GM21526 (cell line): ENCODE data around the gene HOXB4.

Experiments used
- ATAC-seq: cut with Tn5 transposase; IDR thresholded peaks from one replicate; pipeline ENCODE4 v1.9.1; 2021; ENCODE audit warnings: moderate library complexity; ENCODE audit not compliant: unreplicated experiment, low FRiP score

Gene HOXB4

DNA sequence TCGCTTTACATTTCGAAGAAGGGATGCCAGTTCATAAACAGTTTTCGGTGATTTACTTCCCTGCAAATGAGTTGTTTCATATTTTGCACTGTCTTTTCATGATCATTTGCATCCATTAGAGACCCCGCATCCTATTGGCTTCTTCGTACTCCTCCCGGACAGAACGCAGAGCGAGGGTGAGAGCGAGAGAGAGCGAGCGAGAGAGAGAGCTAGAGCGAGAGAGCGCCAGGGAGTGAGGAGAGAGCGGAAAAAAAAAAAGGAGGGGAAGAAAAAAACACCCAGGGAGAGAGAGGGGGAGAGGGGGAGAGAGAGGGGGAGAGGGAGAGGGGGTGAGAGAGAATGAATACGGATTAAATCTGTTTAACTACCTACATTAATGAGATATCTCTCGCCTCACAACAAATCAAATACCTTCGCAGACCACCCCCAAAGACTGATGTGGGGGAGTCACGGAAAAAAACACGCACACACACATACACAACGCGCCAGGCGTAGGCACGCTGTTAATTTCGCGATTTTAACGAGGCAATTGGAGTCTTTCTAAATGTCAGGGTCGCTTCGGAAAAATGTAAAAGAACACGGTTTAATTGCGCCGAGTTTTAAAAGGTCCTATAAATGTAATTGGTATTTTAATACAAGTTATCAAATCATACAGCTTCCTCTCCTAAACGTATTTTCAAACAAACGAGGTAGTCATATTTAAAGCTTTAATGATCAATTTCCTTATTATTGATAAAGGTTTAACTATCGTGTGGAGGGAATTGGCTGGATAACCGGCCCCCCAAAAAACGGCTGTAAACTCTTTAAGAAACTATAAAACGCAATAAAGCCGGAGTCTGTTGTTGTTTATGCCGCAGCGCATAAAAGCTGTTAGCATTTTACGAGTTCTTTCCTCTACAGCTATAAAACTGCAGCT, 37.2 kb upstream of the HOXB4 start, which contains the start of gene HOXB8:
Gene HOXB8 (minus strand): TSS at position 246 of the 916 bp plus-strand sequence. CDS start 588 bp downstream, outside the sequence.
- ATAC-seq: no peak

DNA sequence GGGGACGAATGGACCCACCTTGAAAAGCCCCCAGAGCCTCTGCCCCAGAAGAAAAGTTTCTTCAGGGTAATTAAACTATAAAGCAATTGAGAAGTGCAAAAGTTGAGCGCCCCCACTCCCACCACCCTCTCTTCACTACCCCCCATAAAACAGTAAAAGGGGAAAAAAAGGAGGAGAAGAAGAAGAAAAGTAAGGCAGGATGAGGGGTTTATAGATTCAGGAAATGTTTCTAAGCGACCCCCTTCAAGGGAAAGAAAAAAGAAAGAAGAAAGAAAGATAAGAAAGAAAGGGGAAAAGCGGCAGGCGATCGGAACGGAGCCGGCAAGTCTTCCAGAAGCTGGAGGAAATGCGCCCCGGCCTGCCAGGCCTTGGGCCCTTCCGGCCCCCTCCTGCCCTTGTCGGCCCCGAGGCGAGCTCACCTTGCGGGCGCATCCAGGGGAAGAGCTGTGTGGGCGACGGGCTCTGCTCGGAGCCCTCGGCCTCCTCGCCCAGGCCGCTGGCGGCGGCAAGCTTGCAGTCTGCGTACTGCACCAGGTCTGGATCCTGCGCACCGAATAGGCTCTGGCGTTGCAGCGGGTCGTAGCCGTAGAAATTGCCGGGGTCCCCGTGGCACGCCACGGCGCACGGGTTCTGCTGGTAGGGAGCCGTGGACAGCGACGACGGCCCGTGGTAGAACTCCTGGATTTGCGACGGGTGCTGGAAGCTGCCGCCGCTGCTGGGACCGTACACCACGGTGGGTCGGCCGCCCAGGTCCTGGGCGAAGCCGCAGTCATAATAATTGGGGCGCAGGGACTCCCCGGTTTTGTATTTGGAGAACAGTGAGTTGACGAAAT, 35.9 kb upstream of the HOXB4 start:
- no peak for ATAC-seq

DNA sequence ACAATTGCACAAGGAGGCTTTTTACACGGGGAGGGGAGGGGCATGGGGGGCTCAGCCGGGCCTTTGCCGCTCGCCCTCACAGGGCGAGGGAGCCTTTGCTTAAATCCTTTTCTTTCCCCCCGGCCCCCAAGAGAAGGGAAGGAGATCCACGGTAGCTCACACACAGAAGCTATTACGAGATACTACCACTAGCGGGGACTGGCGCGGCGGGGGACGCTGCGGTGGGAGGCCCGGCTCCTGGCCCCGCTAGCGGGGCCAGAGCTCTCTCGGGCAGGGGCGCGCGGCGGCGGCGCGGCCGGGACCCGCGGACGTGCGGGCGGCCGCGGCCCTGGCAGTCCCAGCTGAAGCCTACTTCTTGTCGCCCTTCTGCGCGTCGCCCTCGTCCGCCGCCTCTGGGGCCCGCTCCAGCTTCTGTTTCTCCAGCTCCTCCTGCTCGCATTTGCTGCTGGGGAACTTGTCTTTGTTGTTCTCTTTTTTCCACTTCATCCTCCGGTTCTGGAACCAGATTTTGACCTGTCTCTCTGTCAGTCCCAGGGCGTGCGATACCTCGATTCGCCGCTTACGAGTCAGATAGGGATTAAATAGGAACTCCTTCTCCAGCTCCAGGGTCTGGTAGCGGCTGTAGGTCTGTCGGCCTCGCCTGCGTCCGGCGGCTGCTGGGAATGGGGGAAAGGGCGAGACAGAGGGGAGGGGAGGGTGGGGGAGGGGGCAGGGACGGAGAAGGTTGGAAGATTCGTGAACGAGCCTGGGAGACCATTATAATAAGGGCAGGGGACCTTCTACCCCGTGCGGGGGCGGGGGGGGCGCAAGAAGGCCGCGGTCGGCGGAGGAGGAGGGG, 34.9 kb upstream of the HOXB4 start:
- no peak for ATAC-seq

DNA sequence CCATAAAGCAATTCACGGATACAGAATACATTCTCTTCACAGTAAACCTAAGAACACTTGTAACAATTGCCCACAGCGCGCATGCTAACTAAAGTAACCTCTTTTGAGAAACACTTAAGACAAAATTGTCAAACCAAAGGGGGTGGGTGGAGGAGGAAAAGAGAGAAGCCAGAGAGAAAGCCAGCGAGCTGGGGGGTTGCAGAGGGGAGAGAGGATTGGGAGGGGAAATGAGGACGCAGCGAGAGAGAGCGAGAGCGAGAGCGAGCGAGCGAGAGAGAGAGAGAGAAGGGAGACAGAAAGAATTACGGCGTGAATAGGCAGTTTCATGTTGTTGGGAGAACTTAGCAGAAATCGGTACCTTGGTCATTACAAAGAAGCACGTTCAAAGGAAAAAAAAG, 34.3 kb upstream of the HOXB4 start:
- ATAC-seq: no peak

DNA sequence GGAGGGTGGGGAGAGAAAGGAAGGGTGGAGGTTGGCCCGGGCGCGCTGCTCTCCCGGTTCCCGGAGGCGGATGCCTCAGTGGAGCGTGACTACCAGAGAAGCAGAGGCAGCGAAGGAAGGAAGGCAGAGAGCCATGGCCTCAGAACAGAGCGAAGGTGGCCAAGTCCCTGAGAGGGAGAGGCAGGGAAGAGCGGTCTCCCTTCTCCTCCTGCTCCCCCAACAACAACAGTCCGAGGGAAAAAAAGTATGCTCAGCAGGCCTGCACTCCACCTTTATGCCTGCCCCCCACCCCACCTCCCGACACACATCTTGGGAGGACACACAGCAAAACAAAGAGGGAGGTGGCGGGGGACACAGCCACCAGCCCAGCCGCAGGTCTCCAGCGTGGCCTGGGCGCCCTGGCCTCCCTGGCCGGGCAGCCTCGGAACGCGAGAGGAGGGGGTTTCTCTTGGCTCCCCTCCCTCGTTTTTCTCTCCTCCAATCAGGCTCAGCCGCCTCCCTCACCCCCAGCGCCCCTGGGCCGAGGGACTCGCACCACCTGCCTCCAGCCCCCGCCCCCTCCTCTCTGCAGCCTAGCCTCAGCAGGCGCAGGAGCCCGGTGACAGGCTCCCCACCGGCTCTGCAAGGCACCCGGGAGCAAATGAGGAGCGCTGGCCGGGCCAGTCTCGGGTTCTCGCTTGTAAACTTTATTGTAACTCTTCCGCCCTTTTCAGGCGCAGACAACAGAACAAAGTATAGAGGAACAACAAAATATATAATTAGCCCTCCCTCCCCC, 33.7 kb upstream of the HOXB4 start:
- ATAC-seq: no peak

DNA sequence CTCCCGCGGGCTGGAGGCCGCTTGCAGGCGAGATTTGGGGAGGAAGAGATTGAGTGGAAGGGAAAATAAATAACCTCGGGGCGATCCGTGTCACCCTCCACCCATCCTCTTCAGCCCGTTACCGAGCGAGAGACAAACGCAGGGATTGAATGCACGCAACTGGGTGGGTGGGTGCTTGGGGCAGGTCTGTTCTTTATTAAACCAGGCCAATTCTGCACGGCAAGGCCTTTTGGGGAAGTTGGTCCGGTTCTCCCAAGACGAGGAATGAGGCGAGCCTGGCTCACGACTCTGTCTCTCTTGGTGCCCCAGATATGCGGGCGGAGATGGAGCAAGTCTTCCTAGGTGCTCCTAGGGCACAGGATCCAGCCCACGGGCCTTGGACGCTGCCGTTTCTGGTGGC, 33.1 kb upstream of the HOXB4 start:
- no peak for ATAC-seq

DNA sequence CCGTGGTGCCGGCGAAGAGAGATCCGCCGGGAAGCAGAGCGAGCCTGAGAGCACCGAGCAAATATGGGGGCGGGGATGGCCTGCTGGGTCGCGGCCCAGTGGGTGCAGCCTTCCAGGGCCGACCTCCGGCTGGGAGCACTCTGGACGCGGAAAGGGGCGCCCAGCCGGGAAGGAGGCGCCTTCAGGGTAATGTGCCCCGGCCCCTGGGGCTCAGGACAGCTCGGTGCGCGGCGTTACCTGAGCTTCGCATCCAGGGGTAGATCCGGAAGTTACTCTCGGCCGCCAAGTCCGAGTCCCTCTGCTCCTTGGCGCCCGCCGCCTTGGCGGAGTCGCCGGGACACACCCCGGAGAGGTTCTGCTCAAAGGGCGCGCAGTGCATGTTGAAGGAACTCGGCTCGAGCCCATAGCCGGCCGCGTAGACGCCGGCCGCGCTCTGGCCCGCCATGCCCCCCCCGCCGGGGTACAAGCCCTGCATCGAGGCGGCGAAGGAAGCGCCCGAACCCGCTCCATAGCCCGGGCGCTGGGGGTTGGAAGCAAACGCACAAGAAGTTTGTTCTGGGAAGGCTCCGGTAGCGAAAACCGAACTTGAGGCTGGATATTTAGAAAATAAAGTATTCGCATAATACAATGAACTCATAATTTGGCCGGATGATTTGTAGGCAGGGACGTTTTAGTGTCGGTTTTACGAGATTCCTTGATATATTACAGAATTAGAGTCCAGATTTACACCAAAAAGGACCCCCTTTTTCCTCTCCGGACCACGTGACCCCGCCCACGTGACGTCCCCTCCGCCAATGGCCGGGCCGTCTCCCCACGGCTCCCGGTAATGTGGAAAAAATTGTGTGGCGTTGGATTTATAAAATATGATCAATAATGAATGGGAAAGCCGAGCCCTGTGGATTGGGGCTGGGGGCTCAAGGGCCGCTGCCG, 32.4 kb upstream of the HOXB4 start, which contains the start of gene HOXB7:
Gene HOXB7 (minus strand): TSS at position 736 of the 930 bp plus-strand sequence. CDS start 99 bp downstream, at position 637.
- no peak for ATAC-seq

DNA sequence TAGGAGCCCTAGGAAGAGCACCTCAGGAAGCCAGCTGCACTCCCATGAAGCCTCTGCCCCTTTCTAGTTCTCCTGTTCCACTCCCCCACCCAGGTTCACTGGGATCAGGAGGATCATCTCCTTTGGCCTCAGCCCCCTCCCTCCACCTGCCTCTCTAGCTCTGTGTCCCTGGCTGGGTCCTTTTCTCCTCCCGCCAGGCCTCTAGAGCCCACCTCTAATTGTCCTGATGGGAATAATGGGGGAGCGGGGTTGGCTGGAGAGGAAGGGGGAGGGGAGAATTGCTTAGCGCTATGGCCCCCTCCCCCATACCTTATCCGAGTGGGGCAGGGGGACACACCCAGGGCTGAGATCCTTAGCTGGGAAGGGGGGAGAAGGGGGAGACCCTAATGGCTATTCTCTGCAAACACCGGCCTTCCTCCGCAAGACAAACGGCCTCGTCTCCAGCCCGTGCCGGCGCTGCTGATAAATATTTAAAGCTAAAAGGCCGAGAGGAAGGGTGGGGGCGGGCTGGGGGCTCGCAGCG, 31.7 kb upstream of the HOXB4 start:
- ATAC-seq: no peak

DNA sequence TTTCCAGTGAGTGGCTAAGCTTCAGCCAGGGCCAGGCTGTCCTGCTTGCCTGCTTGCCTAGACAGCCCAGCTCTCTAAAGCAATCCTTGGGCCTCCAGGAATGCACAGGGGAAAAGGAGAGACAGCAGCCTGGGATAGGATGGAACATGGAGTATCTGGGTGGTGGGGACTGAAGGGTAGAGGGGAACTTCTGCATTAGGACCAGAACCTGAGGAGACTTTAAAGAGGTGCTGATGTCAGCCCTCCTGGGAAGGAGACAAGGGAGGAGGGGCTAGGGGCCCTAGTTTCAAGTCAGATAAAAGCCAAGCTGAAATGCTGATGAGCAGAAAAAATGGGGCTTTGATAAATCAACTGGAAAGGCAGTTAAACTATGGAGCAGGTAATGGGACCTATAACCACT, 30.9 kb upstream of the HOXB4 start:
- ATAC-seq: no peak

DNA sequence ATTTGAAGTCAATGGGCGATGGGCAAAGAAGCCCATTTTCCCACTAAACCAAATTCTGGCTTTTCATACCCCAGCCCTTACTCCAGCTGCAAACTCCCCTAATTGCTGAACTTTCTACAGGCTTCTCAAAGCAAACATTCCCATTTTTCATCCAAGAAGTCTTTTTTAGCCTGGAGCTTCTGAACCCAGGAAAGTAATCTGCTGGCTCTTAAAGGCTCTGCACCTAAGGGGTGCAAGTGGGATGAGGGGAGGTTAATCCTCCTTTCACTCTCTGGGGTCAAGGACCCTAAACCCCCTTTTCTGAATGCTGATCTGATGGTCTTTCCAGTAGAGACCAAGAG, 30.3 kb upstream of the HOXB4 start:
- ATAC-seq: no peak

DNA sequence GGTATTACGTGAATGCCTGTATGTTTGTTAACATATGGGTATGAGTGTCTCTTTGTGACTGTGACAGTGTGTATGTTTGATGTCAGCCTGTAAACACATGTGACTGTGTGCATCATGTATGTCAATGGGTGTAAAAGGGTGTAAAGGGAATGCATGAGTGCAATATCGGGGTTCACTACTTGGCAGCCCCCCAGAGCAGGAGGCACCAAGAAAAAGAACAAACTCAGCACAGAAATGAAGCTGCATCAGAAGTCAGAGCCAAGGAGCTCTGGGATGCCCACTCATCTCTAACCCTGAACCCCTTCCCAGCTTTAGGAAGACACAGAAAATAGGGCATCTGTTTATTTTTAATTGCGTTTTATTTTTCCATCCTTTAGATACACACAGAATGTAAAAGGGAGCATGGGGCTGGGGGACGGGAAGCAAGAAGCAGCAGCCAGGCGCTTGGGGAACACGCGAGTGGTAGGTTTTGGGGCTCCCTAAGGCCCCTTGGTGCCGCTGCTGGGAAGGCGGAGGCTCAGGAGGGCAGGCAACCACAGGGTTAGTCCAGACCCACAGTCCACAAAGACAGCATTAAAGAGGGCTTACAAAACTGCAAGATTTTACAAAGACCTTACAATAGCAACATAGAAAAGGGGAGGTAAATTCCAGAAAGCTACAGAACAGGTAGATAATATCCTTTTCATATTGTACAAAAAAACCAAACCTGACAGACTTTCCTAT, 28.9 kb upstream of the HOXB4 start:
- no peak for ATAC-seq

DNA sequence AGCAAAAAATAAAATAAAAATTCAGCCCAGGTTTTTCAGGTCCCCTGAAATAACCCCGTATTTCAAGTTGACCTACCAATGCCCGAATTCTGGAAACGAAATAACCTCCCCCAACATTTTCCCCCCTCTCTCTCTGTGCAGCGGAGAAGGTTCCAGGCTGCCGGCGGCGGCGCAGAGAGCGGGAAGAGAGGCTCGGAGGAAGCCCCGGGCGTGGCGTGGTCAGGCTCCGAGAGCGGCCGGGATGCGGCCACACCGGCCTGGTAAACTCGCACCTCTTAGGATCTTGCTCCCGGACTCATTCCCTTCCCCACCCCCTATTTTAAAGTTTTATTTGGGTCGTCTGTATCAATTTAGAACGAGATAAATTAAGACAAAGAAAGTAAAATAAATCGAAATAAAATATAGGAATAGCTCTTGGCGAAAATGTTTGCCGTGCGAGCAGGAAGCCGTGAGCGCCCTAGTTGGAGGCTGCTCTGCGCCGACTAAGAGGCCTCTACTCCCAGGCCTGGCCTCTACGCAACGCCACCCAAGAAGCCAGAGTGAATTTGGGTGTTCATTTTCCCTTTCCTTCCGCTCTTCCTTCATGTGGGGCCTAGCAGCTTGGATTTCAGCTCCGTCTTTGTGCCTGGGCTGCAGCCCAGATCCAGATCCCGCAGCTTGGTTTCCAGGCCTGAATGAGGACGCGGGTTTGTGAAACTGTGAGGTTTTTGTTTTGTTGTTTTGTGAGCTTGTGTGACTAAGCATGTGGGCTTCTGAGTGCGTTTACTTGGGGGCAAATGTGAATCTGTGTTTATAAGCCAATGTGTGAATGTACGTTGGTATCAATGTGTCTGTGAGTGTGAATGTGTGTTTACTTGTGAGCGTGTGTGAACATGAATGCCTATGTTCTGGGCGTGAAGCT, 28.1 kb upstream of the HOXB4 start:
- no peak for ATAC-seq

DNA sequence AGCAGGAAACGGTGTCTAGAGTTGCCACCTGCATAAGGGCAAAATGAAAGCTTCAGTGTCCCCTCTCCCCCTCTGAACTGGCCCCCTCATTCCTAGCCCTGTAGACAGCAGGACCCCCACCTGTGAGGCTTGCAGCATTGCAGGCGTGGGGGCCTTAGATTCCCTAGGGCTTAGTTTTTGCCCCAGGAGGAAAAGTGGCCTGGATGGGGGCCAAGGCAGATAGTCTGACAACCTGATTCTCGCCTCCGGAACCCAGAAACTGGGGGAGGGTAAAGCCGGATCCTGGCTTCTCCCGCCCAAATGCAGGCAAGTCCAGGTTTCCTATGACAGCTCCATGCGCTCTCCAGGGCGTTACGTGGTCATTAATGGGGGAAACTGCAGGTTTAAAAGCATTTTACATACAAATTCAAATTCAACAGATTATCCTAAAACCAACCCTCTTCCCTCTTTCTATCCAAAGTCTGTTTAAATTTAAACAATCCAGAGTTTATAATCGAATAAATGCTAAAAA, 27.3 kb upstream of the HOXB4 start:
- ATAC-seq: no peak

DNA sequence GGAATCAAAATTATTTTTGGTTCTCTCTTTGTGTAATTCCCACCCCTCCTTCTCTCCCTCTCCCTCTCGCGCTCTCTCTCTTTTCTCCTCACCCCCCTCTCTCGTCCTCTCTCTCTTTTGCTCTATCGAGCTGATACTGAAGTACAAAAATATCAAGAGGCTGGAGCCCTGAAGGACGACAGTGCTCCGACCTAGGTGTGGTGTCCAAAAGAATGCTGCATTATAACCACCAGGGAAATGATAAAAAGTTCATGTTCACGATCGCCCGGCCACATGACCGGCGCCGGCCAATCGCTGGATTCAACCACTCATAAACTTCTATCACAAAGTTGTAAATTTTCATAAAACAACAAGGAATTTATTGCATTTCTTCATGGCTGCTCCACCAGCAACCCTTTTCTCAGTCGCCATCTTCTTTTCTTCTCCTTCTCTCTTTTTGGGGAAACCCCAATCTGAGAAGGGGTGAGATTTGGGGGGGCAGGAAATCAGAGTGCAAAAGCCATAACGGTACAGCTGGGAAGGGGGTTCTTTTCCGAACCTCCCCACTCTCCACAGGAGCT, 26.7 kb upstream of the HOXB4 start, which contains the start of gene HOXB6:
Gene HOXB6 (minus strand): TSS at position 217 of the 560 bp plus-strand sequence. CDS start 6,836 bp downstream, outside the sequence.
- no peak for ATAC-seq

DNA sequence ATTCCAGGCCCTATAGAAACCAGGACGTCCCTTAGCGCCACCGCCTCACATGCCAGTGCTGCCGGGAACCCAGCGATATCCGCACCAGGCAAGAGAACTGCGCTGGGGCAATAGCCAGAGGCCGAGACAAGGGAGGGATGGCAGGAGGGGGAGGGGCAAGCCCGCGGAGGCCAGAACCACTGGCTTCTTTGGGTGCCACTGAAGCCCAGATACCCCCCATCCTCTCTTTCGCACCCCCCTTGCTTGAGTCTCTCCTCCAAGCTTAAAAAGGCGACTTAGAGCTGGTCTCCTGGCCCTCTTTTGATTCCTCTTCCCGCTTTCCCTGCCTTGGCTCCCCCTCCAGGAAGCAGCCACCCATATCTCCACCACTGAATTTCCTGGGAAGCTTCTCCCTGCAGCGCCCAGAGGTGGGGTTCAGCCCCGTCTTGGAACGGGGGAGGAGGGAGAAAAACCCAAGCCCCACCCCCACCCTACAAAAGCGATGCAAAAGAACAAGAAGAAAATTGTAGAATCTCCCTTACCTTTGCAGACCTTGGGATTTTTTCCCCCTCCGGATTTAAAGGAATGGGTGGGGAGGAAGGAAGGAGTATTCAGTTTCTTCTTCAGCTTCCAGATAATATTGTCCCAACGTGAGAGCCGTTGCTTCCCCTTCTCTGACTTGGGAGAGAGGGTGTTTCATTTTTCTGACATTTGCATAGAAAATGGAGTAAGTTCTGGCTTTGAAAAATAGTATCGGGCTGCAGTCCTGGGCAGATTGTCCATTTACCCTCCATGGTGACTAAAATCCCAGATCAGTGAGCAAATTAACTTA, 26.0 kb upstream of the HOXB4 start:
- no peak for ATAC-seq
